Stimulated activated CD4-positive, alpha-beta T cell treated with anti-CD3 and anti-CD28 coated beads, Interleukin-2, amount 100 ng/mL, for 4 hours (primary cell): ENCODE results near the gene TARDBP.
"Not testable (repeated sequence)": the region's sequence is repeated elsewhere in the genome, so short reads cannot be mapped to it uniquely, and the experiment has no call there.

Experiments
- DNase-seq: peaks from one replicate; pipeline ENCODE4 v3.0.0-alpha.2; 2020; ENCODE audit warnings: low read depth

The TARDBP gene

GRCh38 chr1:11042995-11043874 lies 30.8 kb downstream of the TARDBP start:
- no peak for DNase-seq

DNA sequence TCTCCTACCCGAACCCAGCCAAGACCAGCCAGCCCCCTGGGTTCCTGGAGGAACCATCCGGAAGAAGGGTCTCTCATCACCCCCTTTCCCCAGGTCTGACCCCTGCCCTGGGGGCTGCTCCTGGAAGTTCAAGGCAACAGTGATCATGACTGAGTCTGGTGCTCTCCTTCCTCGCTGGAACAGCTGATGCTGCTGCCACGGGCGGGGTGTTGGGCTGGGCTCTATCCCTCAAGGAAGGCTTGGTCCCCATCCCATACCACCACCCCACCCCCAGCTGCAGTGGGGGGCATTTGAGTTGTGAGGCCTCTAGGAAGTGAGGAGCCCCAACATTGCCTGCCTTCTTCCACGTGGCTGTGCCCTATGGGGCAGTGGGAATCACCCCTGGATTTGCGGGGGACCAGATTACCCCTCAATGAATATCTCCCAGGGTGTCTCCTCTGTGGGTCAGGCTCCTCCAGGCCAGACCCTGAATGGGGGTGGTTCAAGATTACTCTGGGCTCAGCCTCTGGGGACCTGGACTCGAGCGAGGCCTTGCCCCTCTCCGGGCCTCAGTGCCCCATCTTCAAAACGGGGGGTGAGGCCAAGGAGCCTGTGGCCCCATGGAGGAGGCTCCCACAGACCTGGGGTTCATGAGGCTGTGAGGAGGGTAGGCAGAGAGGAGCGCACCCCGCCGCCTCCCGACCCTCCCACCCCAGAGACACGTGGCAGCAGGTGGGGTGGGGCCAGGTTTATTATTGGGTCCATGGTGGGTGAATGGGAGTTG lies 31.8 kb downstream of the TARDBP start:
- no peak for DNase-seq

DNA sequence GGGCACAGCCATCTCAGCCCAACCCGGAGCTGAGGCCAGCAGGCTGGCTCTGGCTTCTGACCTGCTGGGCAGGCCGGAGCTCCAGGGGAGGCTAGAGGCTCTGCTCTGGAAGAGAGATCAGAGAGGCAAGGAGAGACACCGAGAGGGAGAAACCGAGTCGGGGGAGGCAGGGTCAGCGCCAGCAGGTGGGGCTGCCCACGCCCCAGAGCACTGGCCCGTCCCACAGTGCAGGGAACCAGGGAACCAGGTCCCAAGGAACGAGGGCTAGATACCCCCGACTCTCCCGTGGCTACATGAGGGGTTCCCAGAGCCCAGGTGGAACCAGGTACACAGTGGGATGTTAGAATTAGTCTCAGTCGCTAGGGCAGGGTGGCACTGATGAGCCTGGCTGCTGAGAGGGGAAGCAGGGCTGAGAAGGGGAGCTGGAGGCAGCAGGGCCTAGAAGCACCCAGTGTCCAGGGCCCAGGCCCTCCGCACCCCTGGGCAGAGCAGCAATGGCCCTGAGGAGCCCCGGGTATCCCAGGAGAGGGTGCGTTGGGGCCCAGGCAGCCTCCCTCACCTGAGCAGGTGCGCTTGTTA lies 32.5 kb downstream of the TARDBP start:
- no peak for DNase-seq

GRCh38 chr1:11045428-11046269 lies 33.2 kb downstream of the TARDBP start:
- DNase-seq = no peak

DNA sequence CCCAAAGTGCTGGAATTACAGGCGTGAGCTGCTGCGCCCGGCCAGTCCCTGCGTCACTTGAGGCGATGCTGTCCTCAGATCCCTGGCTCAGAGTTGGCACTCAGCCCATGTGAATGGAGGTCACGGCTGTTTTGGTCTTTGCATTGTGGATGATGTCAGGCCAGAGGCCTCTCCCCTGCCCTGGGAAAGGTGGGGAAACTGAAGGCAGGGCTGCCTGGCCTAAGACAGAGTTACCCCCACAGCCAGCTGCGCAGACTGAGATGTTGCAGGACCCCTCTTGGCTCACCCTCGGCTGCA lies 33.8 kb downstream of the TARDBP start:
- DNase-seq = no peak

DNA sequence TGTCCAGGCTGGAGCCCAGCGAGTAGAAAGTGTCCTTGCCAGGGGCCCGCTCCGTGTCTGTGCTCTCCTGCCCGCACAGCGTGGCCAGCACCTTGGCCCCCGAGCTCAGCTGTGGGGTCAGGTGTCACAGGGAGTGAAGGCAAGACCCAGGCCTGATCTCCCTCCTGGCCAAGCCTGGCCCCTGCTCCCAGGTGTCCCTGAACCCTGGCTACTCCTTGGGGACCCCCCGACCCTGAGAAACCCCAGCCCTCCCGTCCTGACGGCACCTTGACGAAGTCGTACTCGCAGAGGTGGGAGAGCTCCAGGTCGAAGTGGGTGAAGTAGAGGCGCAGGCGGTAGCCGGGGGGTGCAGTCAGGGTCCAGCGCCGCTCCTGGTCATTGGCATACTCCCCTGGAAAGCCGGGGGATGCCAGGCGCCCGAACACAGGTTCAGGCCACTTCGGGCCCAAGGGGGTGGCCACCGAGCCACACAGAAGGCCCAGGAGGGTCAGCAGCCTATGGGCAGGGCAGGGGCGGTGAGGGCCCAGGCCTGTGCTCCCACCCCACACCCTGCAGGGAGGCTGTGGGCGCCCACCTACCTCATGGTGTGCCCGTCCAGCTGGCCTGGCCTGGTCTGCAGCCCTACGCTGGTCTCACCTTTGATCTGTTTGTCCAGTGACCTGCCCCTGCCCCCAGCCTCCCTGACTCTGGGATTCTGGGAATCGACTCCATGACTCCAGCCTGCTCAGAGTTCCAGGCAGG lies 34.3 kb downstream of the TARDBP start, which contains the start of gene MASP2:
Gene MASP2 (minus strand): TSS at position 615 of the 741 bp plus-strand sequence. CDS start 32 bp downstream, at position 583.
- no peak for DNase-seq

- DNase-seq = not testable (repeated sequence)
Measured at GRCh38 chr1:11051121-11051520, 38.7 kb downstream of the TARDBP start.

DNA sequence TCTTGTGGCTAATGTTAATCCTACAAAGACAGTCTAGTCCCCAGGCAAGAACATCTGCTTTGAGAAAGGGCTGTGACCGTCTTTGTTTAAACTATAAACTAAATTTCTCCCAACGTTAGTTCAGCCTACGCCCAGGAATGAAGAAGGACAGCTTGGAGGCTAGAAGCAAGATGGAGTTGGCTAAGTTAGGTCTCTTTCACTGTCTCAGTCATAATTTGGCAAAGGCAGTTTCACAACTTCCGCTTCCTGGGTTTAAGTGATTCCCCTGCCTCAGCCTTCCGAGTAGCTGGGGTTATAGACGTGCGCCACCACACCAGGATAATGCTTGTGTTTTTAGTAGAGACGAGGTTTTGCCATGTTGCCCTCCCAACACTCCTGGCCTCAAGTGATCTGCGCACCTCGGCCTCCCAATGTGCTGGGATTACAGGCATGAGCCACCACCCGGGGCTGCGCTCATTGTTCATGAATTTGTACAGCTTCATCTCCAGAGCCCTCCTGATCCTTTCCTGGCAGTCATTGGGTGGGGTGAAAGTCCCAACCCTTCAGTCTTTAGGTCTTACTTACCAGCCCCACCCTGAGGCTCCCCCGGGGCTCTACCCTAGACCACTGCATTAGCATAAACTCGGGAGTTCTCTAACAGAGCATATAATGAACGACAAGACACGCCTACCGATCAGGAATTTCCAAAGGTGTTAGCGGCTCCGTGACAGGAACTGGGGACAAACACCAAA lies 39.5 kb downstream of the TARDBP start:
- no peak for DNase-seq

GRCh38 chr1:11052839-11053757 lies 40.6 kb downstream of the TARDBP start:
- no peak for DNase-seq

DNA sequence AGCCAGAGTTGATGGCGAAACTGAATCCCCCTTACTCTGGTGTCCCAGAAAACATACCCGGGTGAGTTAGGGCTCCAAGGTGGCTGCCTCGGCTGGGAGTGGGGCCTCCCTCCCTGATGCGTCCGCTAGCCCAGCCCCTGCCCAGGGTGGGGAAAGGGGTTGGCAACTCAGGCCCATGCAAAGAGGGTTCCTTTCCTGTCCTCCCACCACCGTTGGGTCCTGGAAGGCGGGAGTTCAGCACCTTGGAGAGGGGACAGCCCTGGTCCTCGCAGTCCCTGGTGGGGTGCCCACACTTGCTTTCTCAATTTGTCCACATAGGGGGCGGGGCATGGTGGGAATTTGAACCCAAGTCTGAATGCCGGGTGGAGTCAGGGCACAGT lies 41.3 kb downstream of the TARDBP start:
- DNase-seq = no peak

- DNase-seq = no peak
Measured at GRCh38 chr1:11054181-11054580, 41.7 kb downstream of the TARDBP start.

DNA sequence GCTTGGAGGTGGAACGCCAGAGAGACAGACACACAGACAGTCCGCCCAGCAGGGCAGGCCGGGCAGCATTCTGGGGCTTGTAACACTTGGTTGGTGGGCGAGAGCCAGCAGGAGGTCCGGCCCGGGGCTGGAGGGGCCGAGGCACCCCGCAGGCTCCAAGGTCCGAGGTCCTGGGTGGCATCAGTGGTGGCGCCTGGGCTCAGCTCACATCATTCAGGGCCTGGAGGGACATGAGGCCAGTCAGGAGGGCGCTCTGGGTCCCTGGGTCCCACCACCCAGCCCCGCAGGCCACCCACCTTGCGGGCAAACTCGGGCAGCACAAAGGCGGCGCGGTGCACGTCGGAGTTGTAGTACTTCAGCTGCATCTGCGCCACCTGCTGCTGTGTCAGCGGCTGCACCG lies 42.2 kb downstream of the TARDBP start:
- DNase-seq = no peak

- DNase-seq = no peak
Measured at GRCh38 chr1:11055676-11056075, 43.2 kb downstream of the TARDBP start.

DNA sequence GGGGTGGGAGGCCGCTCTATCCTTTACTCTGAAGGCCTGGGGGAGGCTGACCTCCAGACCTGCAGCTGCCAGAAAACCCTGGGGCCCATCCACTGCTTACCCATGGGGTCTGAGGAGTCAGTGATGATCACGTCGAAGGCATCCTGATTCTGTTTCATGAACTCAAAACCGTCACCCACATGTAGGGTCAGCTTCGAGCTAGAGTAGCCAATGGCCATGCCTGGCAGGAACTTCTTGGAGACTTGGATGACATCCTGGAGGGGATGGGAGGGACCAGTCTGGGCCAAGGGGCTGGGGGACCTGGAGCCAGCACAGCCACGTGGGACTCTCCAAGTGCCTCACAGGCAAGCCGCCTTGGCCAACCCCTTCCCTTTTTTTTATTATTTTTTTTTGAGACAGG lies 44.0 kb downstream of the TARDBP start:
- no peak for DNase-seq

DNA sequence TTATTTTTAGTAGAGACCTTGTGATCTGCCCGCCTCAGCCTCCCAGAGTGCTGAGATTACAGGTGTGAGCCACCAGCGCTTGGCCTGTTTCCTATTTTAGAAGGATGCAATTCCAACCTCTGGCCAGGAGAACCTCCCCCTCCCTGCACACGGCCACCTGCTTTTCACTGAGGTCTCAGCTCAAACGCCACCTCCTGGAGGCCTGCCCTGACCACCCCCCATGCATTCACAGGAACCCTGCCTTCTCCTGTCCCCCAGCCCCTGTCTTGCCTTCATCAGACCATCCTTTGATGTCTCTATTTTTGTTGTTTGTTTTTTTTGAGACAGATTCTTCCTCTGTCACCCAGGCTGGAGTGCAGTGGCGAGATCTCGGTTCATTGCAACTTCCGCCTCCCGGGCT lies 45.0 kb downstream of the TARDBP start:
- DNase-seq = no peak

DNA sequence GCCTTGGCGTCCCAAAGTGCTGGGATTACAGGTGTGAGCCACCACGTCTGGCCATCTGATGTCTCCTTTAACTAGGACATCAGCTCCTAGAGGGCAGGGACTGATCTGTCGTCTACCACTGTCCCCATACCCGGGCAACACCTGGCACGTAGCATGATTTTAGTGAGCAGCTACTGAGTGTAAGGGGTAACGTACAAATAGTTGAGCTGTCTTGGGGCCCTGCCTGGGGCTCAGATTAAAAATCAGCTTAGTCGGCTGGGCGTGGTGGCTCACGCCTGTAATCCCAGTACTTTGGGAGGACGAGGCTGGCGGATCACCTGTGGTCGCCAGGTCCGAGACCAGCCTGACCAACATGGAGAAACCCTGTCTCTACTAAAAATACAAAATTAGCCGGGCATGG lies 45.6 kb downstream of the TARDBP start:
- no peak for DNase-seq

GRCh38 chr1:11058595-11059154 lies 46.2 kb downstream of the TARDBP start:
- DNase-seq = no peak

DNA sequence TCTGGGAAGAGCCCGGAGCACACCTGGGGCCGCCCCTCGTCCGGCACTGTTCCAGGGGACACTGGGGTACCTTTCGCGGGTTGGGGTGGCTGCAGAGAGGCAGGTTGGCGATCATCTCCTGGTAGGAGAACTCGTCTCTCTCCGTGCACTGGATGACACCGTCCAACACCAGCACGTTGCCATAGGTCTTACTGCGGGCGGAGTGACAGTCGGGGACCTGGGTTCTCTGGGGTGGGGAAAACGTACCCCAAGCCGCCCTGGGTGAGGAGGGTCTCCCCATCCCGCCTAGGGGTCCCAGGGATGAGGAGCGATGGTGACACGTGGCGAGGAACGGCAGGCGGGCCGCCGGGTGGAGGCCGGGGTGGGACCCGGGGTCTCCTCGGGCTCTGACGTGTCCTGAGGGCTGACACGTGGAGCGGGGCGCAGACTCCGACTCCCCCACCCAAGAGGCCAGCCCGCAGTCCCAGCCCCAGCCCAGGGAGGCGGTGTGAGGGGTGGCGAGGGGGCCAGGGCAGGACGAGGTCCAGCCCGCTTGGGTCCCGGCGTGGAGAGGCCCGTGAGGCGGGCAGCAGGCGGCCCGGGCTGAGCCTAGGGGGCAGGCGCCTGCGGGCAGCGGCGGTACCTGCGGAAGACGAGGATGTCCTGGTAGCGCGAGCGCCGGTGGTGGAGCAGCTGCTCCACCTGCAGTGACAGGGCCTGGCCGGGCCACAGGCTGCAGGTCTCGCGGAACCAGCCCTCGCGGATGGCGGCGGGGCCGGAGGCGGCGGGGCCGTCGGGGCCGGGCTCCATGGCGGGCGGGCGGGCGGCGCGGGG lies 46.9 kb downstream of the TARDBP start:
- no peak for DNase-seq
